ENCODE measurements around the gene GAMT.

DNA sequence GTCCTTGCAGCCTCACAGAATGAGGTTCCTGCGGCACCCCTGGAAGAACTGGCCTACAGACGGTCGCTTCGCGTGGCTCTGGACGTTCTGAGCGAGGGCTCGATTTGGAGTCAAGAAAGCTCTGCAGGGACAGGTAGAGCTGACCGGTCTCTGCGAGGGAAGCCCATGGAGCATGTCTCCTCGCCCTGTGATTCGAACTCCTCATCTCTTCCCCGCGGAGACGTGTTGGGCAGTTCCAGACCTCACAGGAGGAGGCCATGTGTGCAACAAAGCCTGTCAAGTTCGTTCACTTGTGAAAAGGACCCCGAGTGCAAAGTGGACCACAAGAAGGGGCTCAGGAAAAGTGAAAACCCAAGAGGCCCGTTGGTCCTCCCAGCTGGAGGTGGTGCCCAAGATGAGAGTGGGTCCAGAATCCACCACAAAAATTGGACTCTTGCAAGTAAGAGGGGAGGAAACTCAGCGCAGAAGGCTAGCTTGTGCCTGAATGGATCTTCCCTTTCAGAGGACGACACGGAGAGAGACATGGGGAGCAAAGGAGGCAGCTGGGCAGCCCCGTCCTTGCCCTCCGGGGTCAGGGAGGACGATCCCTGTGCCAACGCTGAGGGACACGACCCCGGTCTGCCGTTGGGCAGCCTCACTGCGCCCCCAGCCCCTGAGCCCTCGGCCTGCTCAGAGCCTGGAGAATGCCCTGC, 41.1 kb downstream of the GAMT start:
- no peak for TF ChIP-seq EZH2phosphoT487 (IDR thresholded peaks at IDR 0.05; ENCODE audit: borderline replicate concordance)
- TF ChIP-seq, protein P1, sequence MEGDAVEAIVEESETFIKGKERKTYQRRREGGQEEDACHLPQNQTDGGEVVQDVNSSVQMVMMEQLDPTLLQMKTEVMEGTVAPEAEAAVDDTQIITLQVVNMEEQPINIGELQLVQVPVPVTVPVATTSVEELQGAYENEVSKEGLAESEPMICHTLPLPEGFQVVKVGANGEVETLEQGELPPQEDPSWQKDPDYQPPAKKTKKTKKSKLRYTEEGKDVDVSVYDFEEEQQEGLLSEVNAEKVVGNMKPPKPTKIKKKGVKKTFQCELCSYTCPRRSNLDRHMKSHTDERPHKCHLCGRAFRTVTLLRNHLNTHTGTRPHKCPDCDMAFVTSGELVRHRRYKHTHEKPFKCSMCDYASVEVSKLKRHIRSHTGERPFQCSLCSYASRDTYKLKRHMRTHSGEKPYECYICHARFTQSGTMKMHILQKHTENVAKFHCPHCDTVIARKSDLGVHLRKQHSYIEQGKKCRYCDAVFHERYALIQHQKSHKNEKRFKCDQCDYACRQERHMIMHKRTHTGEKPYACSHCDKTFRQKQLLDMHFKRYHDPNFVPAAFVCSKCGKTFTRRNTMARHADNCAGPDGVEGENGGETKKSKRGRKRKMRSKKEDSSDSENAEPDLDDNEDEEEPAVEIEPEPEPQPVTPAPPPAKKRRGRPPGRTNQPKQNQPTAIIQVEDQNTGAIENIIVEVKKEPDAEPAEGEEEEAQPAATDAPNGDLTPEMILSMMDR (conservative IDR thresholded peaks at IDR 0.05; ENCODE audit: low read length) = no peak
